ENCODE measurements around the gene UBXN4.
"Not testable (repeated sequence)": the region's sequence is repeated elsewhere in the genome, so short reads cannot be mapped to it uniquely, and the experiment has no call there.

UBXN4 gene

GRCh38 chr2:135741395-135742324 lies at the start of gene UBXN4:
UBXN4 (plus strand) TSS chr2:135741855; CDS start chr2:135741930, 75 bp downstream.
- H3K27ac ChIP-seq = peak within 1 kb of the TSS; percentile 96

GRCh38 chr2:135694711-135695110 lies 46.9 kb upstream of the UBXN4 start:
- no peak overlapping the region for H3K27ac ChIP-seq

More at GRCh38 chr2:135741395-135742324, at the start of gene UBXN4:
- peak; percentile 56 for TF ChIP-seq CTCF (conservative IDR thresholded peaks at IDR 0.05)

GRCh38 chr2:135698838-135699237 lies 42.8 kb upstream of the UBXN4 start:
- no peak overlapping the region for H3K27ac ChIP-seq
- no peak for TF ChIP-seq CTCF (conservative IDR thresholded peaks at IDR 0.05)

More at GRCh38 chr2:135694711-135695110, 46.9 kb upstream of the UBXN4 start:
- TF ChIP-seq CTCF (conservative IDR thresholded peaks at IDR 0.05) = no peak

- no peak overlapping the region for H3K27ac ChIP-seq
- TF ChIP-seq CTCF (conservative IDR thresholded peaks at IDR 0.05) = no peak
Observed at GRCh38 chr2:135701442-135701841, 40.2 kb upstream of the UBXN4 start.

GRCh38 chr2:135703300-135703699 lies 38.4 kb upstream of the UBXN4 start:
- no peak overlapping the region for H3K27ac ChIP-seq
- no peak for TF ChIP-seq CTCF (conservative IDR thresholded peaks at IDR 0.05)

GRCh38 chr2:135704075-135704474 lies 37.6 kb upstream of the UBXN4 start:
- H3K27ac ChIP-seq = not testable (repeated sequence)

GRCh38 chr2:135708159-135708558 lies 33.5 kb upstream of the UBXN4 start:
- TF ChIP-seq CTCF (conservative IDR thresholded peaks at IDR 0.05) = no peak
- no peak overlapping the region for H3K27ac ChIP-seq

GRCh38 chr2:135709992-135710391 lies 31.7 kb upstream of the UBXN4 start:
- TF ChIP-seq CTCF (conservative IDR thresholded peaks at IDR 0.05) = peak; percentile 94
- H3K27ac ChIP-seq = no peak overlapping the region

GRCh38 chr2:135715086-135715485 lies 26.6 kb upstream of the UBXN4 start:
- H3K27ac ChIP-seq = not testable (repeated sequence)

Data from VCaP (cell line).